ENCODE measurements around the gene RTEL1. TPM values are rescaled to one million over a fixed set of nuclear protein-coding genes. Genes with fewer than 3 reads are reported as not detected.

RTEL1 gene
- total RNA-seq, 1 experiment from 2014 or later, result 6.4 TPM

GRCh38 chr20:63678071-63678470, 20.0 kb downstream of the RTEL1 start:
- Histone ChIP-seq H3K4me3 (ENCODE audit: low read length) (no peak overlapping the region), H3K9ac (ENCODE audit: low read length) (no peak overlapping the region)
- DNase-seq, result no peak

GRCh38 chr20:63678667-63679465, 20.8 kb downstream of the RTEL1 start:
- Histone ChIP-seq H3K4me3 (ENCODE audit: low read length) (no peak overlapping the region), H3K4me2 (ENCODE audit: low read depth, low read length, poor library complexity, severe bottlenecking) (no peak overlapping the region), H4K20me1 (ENCODE audit: insufficient read depth, low read depth, low read length) (no peaks in the 10 kb centered on the region), H3K36me3 (ENCODE audit: insufficient read depth, low read length) (no peaks in the 10 kb centered on the region), H3K27me3 (ENCODE audit: low read length) (no peaks in the 10 kb centered on the region), H3K9me3 (ENCODE audit: low read length) (no peaks in the 10 kb centered on the region), H3K9ac (ENCODE audit: low read length) (no peak overlapping the region), H3K4me1 (ENCODE audit: low read length) (no peaks in the 10 kb centered on the region), H3K9me2 (replicated peaks; ENCODE audit: insufficient read depth, low read length) (no peaks in the 10 kb centered on the region), H2AFZ (ENCODE audit: low read length) (no peak overlapping the region), H3K27ac (ENCODE audit: low read length) (no peak overlapping the region), H3K79me2 (ENCODE audit: low read length) (no peaks in the 10 kb centered on the region)
- DNase-seq, result no peak

More at GRCh38 chr20:63678071-63678470, 20.0 kb downstream of the RTEL1 start:
- Histone ChIP-seq H3K36me3 (ENCODE audit: insufficient read depth, low read length) (no peaks in the 10 kb centered on the region), H3K9me2 (replicated peaks; ENCODE audit: insufficient read depth, low read length) (no peaks in the 10 kb centered on the region), H3K4me1 (ENCODE audit: low read length) (no peaks in the 10 kb centered on the region), H4K20me1 (ENCODE audit: insufficient read depth, low read depth, low read length) (no peaks in the 10 kb centered on the region), H3K27ac (ENCODE audit: low read length) (no peak overlapping the region), H2AFZ (ENCODE audit: low read length) (no peak overlapping the region), H3K27me3 (ENCODE audit: low read length) (no peaks in the 10 kb centered on the region), H3K79me2 (ENCODE audit: low read length) (no peaks in the 10 kb centered on the region), H3K4me2 (ENCODE audit: low read depth, low read length, poor library complexity, severe bottlenecking) (no peak overlapping the region), H3K9me3 (ENCODE audit: low read length) (no peaks in the 10 kb centered on the region)

- Histone ChIP-seq H3K36me3 (ENCODE audit: insufficient read depth, low read length) (no peaks in the 10 kb centered on the region), H3K4me3 (ENCODE audit: low read length) (no peak overlapping the region), H2AFZ (ENCODE audit: low read length) (no peak overlapping the region), H3K27ac (ENCODE audit: low read length) (no peak overlapping the region), H3K9me2 (replicated peaks; ENCODE audit: insufficient read depth, low read length) (no peaks in the 10 kb centered on the region), H3K4me1 (ENCODE audit: low read length) (no peaks in the 10 kb centered on the region), H3K9me3 (ENCODE audit: low read length) (no peaks in the 10 kb centered on the region), H3K27me3 (ENCODE audit: low read length) (no peaks in the 10 kb centered on the region), H3K4me2 (ENCODE audit: low read depth, low read length, poor library complexity, severe bottlenecking) (no peak overlapping the region), H3K9ac (ENCODE audit: low read length) (no peak overlapping the region), H4K20me1 (ENCODE audit: insufficient read depth, low read depth, low read length) (no peaks in the 10 kb centered on the region), H3K79me2 (ENCODE audit: low read length) (no peaks in the 10 kb centered on the region)
- DNase-seq, result no peak
Measured at GRCh38 chr20:63679799-63680305, 21.7 kb downstream of the RTEL1 start.

- DNase-seq, result no peak
- Histone ChIP-seq H3K79me2 (ENCODE audit: low read length) (no peaks in the 10 kb centered on the region), H3K27ac (ENCODE audit: low read length) (no peak overlapping the region), H2AFZ (ENCODE audit: low read length) (no peak overlapping the region), H4K20me1 (ENCODE audit: insufficient read depth, low read depth, low read length) (no peaks in the 10 kb centered on the region), H3K4me3 (ENCODE audit: low read length) (no peak overlapping the region), H3K4me2 (ENCODE audit: low read depth, low read length, poor library complexity, severe bottlenecking) (no peak overlapping the region), H3K9ac (ENCODE audit: low read length) (no peak overlapping the region), H3K9me2 (replicated peaks; ENCODE audit: insufficient read depth, low read length) (no peaks in the 10 kb centered on the region), H3K36me3 (ENCODE audit: insufficient read depth, low read length) (no peaks in the 10 kb centered on the region), H3K4me1 (ENCODE audit: low read length) (no peaks in the 10 kb centered on the region), H3K9me3 (ENCODE audit: low read length) (no peaks in the 10 kb centered on the region), H3K27me3 (ENCODE audit: low read length) (no peaks in the 10 kb centered on the region)
Measured at GRCh38 chr20:63680427-63680826, 22.3 kb downstream of the RTEL1 start.

GRCh38 chr20:63680857-63681608, 22.9 kb downstream of the RTEL1 start:
- Histone ChIP-seq H3K9ac (ENCODE audit: low read length) (no peak overlapping the region), H3K27me3 (ENCODE audit: low read length) (no peaks in the 10 kb centered on the region), H2AFZ (ENCODE audit: low read length) (no peak overlapping the region), H3K4me2 (ENCODE audit: low read depth, low read length, poor library complexity, severe bottlenecking) (no peak overlapping the region), H3K9me2 (replicated peaks; ENCODE audit: insufficient read depth, low read length) (no peaks in the 10 kb centered on the region), H4K20me1 (ENCODE audit: insufficient read depth, low read depth, low read length) (no peaks in the 10 kb centered on the region), H3K4me3 (ENCODE audit: low read length) (no peak overlapping the region), H3K4me1 (ENCODE audit: low read length) (no peaks in the 10 kb centered on the region), H3K27ac (ENCODE audit: low read length) (no peak overlapping the region), H3K9me3 (ENCODE audit: low read length) (no peaks in the 10 kb centered on the region), H3K79me2 (ENCODE audit: low read length) (no peaks in the 10 kb centered on the region), H3K36me3 (ENCODE audit: insufficient read depth, low read length) (no peaks in the 10 kb centered on the region)
- no peak for DNase-seq

- Histone ChIP-seq H2AFZ (ENCODE audit: low read length) (no peak overlapping the region), H3K79me2 (ENCODE audit: low read length) (no peaks in the 10 kb centered on the region), H3K9me2 (replicated peaks; ENCODE audit: insufficient read depth, low read length) (no peaks in the 10 kb centered on the region), H3K36me3 (ENCODE audit: insufficient read depth, low read length) (no peaks in the 10 kb centered on the region), H3K4me1 (ENCODE audit: low read length) (no peaks in the 10 kb centered on the region), H3K9me3 (ENCODE audit: low read length) (no peaks in the 10 kb centered on the region), H3K27me3 (ENCODE audit: low read length) (no peaks in the 10 kb centered on the region), H3K4me2 (ENCODE audit: low read depth, low read length, poor library complexity, severe bottlenecking) (no peak overlapping the region), H4K20me1 (ENCODE audit: insufficient read depth, low read depth, low read length) (no peaks in the 10 kb centered on the region), H3K4me3 (ENCODE audit: low read length) (no peak overlapping the region), H3K9ac (ENCODE audit: low read length) (no peak overlapping the region), H3K27ac (ENCODE audit: low read length) (no peak overlapping the region)
- no peak for DNase-seq
Measured at GRCh38 chr20:63681609-63682142, 23.6 kb downstream of the RTEL1 start.

- Histone ChIP-seq H3K4me1 (ENCODE audit: low read length) (no peaks in the 10 kb centered on the region), H3K4me2 (ENCODE audit: low read depth, low read length, poor library complexity, severe bottlenecking) (no peak overlapping the region), H3K9me2 (replicated peaks; ENCODE audit: insufficient read depth, low read length) (no peaks in the 10 kb centered on the region), H3K27ac (ENCODE audit: low read length) (no peak overlapping the region), H3K36me3 (ENCODE audit: insufficient read depth, low read length) (no peaks in the 10 kb centered on the region), H2AFZ (ENCODE audit: low read length) (no peak overlapping the region), H3K27me3 (ENCODE audit: low read length) (no peaks in the 10 kb centered on the region), H3K4me3 (ENCODE audit: low read length) (no peak overlapping the region), H3K9me3 (ENCODE audit: low read length) (no peaks in the 10 kb centered on the region), H3K79me2 (ENCODE audit: low read length) (no peaks in the 10 kb centered on the region), H4K20me1 (ENCODE audit: insufficient read depth, low read depth, low read length) (no peaks in the 10 kb centered on the region), H3K9ac (ENCODE audit: low read length) (no peak overlapping the region)
- DNase-seq, result no peak
Measured at GRCh38 chr20:63682384-63683139, 24.4 kb downstream of the RTEL1 start.
